OCI-M1 (cell line): ENCODE measurements around the gene PHF21B.

Source experiments
- DNase-seq: peaks from one replicate; lab custom pipeline; 2025; lab: John Stamatoyannopoulos, UW

The PHF21B gene

GRCh38 chr22:45013138-45013537 lies 3.3 kb upstream of the PHF21B start:
- DNase-seq, result no peak

GRCh38 chr22:45010532-45010900 lies 711 bp upstream of the PHF21B start:
- DNase-seq, result no peak

GRCh38 chr22:45008751-45009605 lies 827 bp downstream of the PHF21B start:
- DNase-seq, result no peak

GRCh38 chr22:45008186-45008681 lies 1.6 kb downstream of the PHF21B start:
- DNase-seq, result no peak

- DNase-seq, result no peak
These were observed 2.2 kb downstream of the PHF21B start for GRCh38 chr22:45007391-45008185.

GRCh38 chr22:45006964-45007390 lies 2.8 kb downstream of the PHF21B start:
- DNase-seq, result no peak

- no peak for DNase-seq
These were observed 3.5 kb downstream of the PHF21B start for GRCh38 chr22:45006111-45006963.

GRCh38 chr22:45001653-45002052 lies 8.2 kb downstream of the PHF21B start:
- no peak for DNase-seq

- DNase-seq, result no peak
These were observed 9.5 kb downstream of the PHF21B start for GRCh38 chr22:45000330-45000729.

- DNase-seq, result no peak
These were observed 10.1 kb downstream of the PHF21B start for GRCh38 chr22:44999687-45000086.

GRCh38 chr22:44999231-44999630 lies 10.6 kb downstream of the PHF21B start:
- no peak for DNase-seq

GRCh38 chr22:44998296-44998695 lies 11.5 kb downstream of the PHF21B start:
- no peak for DNase-seq

- no peak for DNase-seq
These were observed 12.7 kb downstream of the PHF21B start for GRCh38 chr22:44997060-44997459.

- no peak for DNase-seq
These were observed 13.2 kb downstream of the PHF21B start for GRCh38 chr22:44996648-44997047.

GRCh38 chr22:44996120-44996519 lies 13.7 kb downstream of the PHF21B start:
- no peak for DNase-seq

- no peak for DNase-seq
These were observed 14.1 kb downstream of the PHF21B start for GRCh38 chr22:44995715-44996114.

- no peak for DNase-seq
These were observed 14.7 kb downstream of the PHF21B start for GRCh38 chr22:44995105-44995514.

GRCh38 chr22:44994399-44995104 lies 15.3 kb downstream of the PHF21B start:
- DNase-seq, result no peak

- no peak for DNase-seq
These were observed 17.6 kb downstream of the PHF21B start for GRCh38 chr22:44992166-44992565.

GRCh38 chr22:44991218-44991617 lies 18.6 kb downstream of the PHF21B start:
- no peak for DNase-seq

- DNase-seq, result no peak
These were observed 19.0 kb downstream of the PHF21B start for GRCh38 chr22:44990810-44991209.
